Measurements from ENCODE around the gene HP1BP3. TPM values are rescaled to one million over a fixed set of nuclear protein-coding genes. Genes with fewer than 3 reads are reported as not detected.
A peak's percentile ranks its signal among the peaks of the same experiment; 100 is the strongest.

The HP1BP3 gene
- total RNA-seq, 1 donor from 2014 or later: 102 TPM

GRCh38 chr1:20697563-20697962 lies 89.5 kb downstream of the HP1BP3 start:
- no peak for FAIRE-seq
- Histone ChIP-seq H3K36me3 (ENCODE audit: control insufficient read depth, insufficient read depth, low read length) (no peaks in the 10 kb centered on the region), H3K4me3 (ENCODE audit: low read depth, low read length) (no peak overlapping the region), H3K27me3 (ENCODE audit: control insufficient read depth, insufficient read depth, low read length) (no peaks in the 10 kb centered on the region)
- no peak for DNase-seq (ENCODE audit: low read depth)
- TF ChIP-seq CTCF (IDR thresholded peaks at IDR 0.05; ENCODE audit: insufficient read depth, low read length, severe bottlenecking): no peak

DNA sequence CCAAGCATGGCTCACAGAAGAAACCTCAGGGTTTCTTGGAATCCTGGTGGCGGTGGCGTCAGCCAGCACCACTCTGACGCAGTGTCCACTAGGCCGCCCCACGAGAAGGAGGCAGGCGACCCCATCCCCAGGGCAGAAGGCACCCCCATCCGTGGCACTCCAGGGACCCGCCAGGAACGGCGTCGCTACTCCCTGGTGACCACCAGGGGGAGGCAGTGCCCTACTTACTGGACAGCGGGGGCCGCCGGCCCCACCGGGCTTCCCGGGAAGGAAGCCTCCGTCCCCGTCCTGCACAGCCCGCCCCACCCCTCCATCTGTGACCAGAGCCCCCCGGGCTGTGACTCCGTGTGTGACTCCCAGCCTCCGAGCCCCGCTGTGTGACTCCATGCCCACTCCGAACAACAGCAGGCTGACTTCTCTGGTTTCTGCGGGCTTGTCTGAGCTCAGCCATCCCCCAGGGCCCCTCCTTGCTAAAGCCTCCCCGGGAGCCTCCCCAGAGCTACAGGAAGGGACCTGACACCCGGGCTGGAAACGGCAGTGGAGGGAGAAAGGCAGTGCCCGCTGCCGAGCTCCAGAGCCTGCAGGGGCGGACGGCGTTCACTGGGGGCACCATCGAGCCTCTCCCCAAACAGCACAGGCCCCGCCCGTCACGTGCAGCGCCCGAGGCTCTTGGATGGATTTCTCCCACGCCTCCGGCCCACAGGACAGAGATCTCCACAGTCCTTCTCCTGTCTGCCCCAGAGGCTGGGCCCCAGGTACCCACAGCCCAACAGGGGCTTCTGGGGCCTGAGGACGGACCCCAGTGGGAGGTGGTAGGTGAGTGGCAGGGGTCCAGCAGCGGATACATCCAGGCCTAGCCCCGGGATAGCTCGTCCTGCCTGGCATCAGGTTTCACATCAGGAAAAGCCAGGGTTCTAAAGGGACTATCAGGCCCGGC lies 90.4 kb downstream of the HP1BP3 start:
- peak; percentile 96 for TF ChIP-seq CTCF (IDR thresholded peaks at IDR 0.05; ENCODE audit: insufficient read depth, low read length, severe bottlenecking)
- no peaks in the 10 kb centered on the region for H3K36me3 ChIP-seq (ENCODE audit: control insufficient read depth, insufficient read depth, low read length)
- FAIRE-seq: no peak
- DNase-seq (ENCODE audit: low read depth): peak; percentile 74
- peak overlapping the region; percentile 38 for H3K4me3 ChIP-seq (ENCODE audit: low read depth, low read length)
- no peaks in the 10 kb centered on the region for H3K27me3 ChIP-seq (ENCODE audit: control insufficient read depth, insufficient read depth, low read length)

DNA sequence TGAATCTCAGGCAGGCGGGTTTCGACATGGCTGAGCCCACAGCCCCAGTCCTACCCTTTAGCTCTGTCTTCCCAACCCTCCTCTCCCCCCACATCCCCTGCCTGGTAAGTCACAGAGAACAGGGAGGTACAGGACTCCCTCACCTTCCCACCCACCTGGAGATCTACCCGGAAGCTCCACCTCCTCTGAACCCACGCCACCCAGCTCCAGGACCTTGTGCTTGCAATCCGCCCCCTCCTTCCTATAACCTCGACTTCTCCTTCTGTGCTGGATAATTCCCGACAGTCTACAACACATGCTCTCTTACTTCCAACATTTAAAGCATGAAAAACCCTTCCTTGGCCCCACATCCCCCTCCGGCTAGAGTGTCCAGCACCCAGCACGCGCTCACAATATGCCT lies 91.6 kb downstream of the HP1BP3 start:
- no peak overlapping the region for H3K4me3 ChIP-seq (ENCODE audit: low read depth, low read length)
- TF ChIP-seq CTCF (IDR thresholded peaks at IDR 0.05; ENCODE audit: insufficient read depth, low read length, severe bottlenecking): no peak
- H3K36me3 ChIP-seq (ENCODE audit: control insufficient read depth, insufficient read depth, low read length): no peaks in the 10 kb centered on the region
- no peaks in the 10 kb centered on the region for H3K27me3 ChIP-seq (ENCODE audit: control insufficient read depth, insufficient read depth, low read length)
- FAIRE-seq: no peak
- no peak for DNase-seq (ENCODE audit: low read depth)

- no peak for TF ChIP-seq CTCF (IDR thresholded peaks at IDR 0.05; ENCODE audit: insufficient read depth, low read length, severe bottlenecking)
- FAIRE-seq (no peak), DNase-seq (ENCODE audit: low read depth) (no peak)
- H3K27me3 ChIP-seq (ENCODE audit: control insufficient read depth, insufficient read depth, low read length): no peaks in the 10 kb centered on the region
- no peak overlapping the region for H3K4me3 ChIP-seq (ENCODE audit: low read depth, low read length)
- no peaks in the 10 kb centered on the region for H3K36me3 ChIP-seq (ENCODE audit: control insufficient read depth, insufficient read depth, low read length)
Observed at GRCh38 chr1:20693623-20694022, 93.5 kb downstream of the HP1BP3 start.

Other genes starting within 250 kb of the HP1BP3 start
- gene FAM43B, start 234.7 kb downstream of the HP1BP3 start, total RNA-seq: not detected in 2 replicates
- gene CDA, start 198.2 kb downstream of the HP1BP3 start, total RNA-seq: 0.79 and 1.4 TPM in 2 replicates
- gene PINK1, start 153.8 kb downstream of the HP1BP3 start, total RNA-seq: 61.1 and 73.0 TPM in 2 replicates
- gene DDOST, start 125.9 kb downstream of the HP1BP3 start, total RNA-seq: 288 and 346 TPM in 2 replicates
- gene KIF17, start 69.3 kb downstream of the HP1BP3 start, total RNA-seq: 1.0 and 3.2 TPM in 2 replicates
- gene SH2D5, start 54.6 kb downstream of the HP1BP3 start, total RNA-seq: 32.6 and 55.3 TPM in 2 replicates